HepG2 (cell line): ENCODE results near the gene SYT1. TPM values are rescaled to one million over a fixed set of nuclear protein-coding genes. Genes with fewer than 3 reads are reported as not detected.

Experiments
- ATAC-seq: fragments of 200-7000 bp; cut with Tn5 transposase; 3 replicates; pipeline ENCODE4 v1.9.1; 2020; ENCODE audit warnings: mild to moderate bottlenecking, moderate library complexity
- BruUV-seq: library from RNA; stranded (reverse); fragments of 400-500 nt; replicated peaks from 2 replicates; lab custom pipeline; 2021; lab: Mats Ljungman, UMichigan
- CTCF ChIA-PET: fragments of 300-600 bp; formaldehyde crosslinking; extraction: SDS; loops from one replicate; lab custom pipeline; 2021; ENCODE audit warnings: low total read pairs, inconsistent platforms, low intra/inter-chr PET ratio; lab: Yijun Ruan, JAX
- POLR2A ChIA-PET: fragments of 350-600 bp; sonication (Branson Sonifier 250); formaldehyde crosslinking; loops from one replicate; lab custom pipeline; 2020; ENCODE audit warnings: antibody characterized with exemption, inconsistent platforms; lab: Yijun Ruan, JAX
- DNase-seq: peaks from one replicate; pipeline ENCODE4 v3.0.0-alpha.2; 2015; ENCODE audit warnings: low spot score
- FAIRE-seq: peaks from 3 replicates; lab custom pipeline; 2011; peaks lifted over from hg19 to GRCh38; lab: Jason Lieb, UNC
- H2AFZ ChIP-seq: one replicate; pipeline ENCODE4 v1.6.1; 2011; ENCODE audit warnings: low read length, inconsistent platforms
- H3K27ac ChIP-seq: fragments of 300-600 bp; 3 replicates; pipeline ENCODE4 v1.8.0; 2011; ENCODE audit warnings: mixed run types, mild to moderate bottlenecking, mixed read lengths, low read length, inconsistent platforms; ENCODE audit not compliant: insufficient read depth; ENCODE audit errors: extremely low read length
- H3K27me3 ChIP-seq, 2 experiments: fragments of 200-600 bp in 1 of 2; 2 replicates in 1 of 2; 3 replicates in 1 of 2; pipeline versions ENCODE4 v1.6.0 to v1.8.0; 2011; ENCODE audit warnings: low read length in 2 of 2, mild to moderate bottlenecking in 2 of 2, moderate library complexity in 2 of 2, inconsistent platforms in 1 of 2; ENCODE audit not compliant: insufficient read depth in 2 of 2, control insufficient read depth in 1 of 2
- H3K36me3 ChIP-seq, 2 experiments: fragments of 200-600 bp in 1 of 2; replicated peaks in 1 of 2; 2 replicates in 1 of 2; 3 replicates in 1 of 2; pipeline versions ENCODE4 v1.5.1 to v1.8.0; 2011; ENCODE audit warnings: low read length in 2 of 2, inconsistent platforms in 1 of 2; ENCODE audit not compliant: insufficient read depth in 2 of 2, control insufficient read depth in 1 of 2
- H3K4me1 ChIP-seq: 2 replicates; pipeline ENCODE4 v1.5.1; 2012; ENCODE audit warnings: low read length, inconsistent platforms; ENCODE audit not compliant: insufficient read depth
- H3K4me2 ChIP-seq: 2 replicates; pipeline ENCODE4 v1.6.0; 2011; ENCODE audit warnings: low read depth, low read length, inconsistent platforms
- H3K4me3 ChIP-seq, 3 experiments: fragments of 200-600 bp in 1 of 3; sonication (generic), shearing (Covaris generic) in 1 of 3; replicated peaks in 1 of 3; 2 replicates each; pipeline ENCODE4 v1.5.1; 2011 to 2016; ENCODE audit warnings: low read length in 3 of 3, inconsistent platforms in 2 of 3, low read depth in 2 of 3, mild to moderate bottlenecking in 2 of 3, control low read depth in 1 of 3, mixed read lengths in 1 of 3; ENCODE audit not compliant: insufficient read depth in 1 of 3
- H3K79me2 ChIP-seq: one replicate; pipeline ENCODE4 v1.6.1; 2011; ENCODE audit warnings: low read length, inconsistent platforms; ENCODE audit not compliant: insufficient read depth
- H3K9ac ChIP-seq: 2 replicates; pipeline ENCODE4 v1.6.0; 2011; ENCODE audit warnings: mild to moderate bottlenecking, low read depth, low read length, inconsistent platforms; ENCODE audit not compliant: insufficient read depth
- H3K9me3 ChIP-seq: 2 replicates; pipeline ENCODE4 v1.5.1; 2012; ENCODE audit warnings: mild to moderate bottlenecking, low read length
- H4K20me1 ChIP-seq: 2 replicates; pipeline ENCODE4 v1.6.0; 2011; ENCODE audit warnings: inconsistent platforms, mild to moderate bottlenecking, low read length, moderate library complexity; ENCODE audit not compliant: insufficient read depth
- AHR ChIP-seq: IDR thresholded peaks from 2 replicates; pipeline ENCODE4 v1.6.1; 2018; ENCODE audit warnings: missing genetic modification reagents, missing compliant biosample characterization
- ARNT ChIP-seq: fragments of 450-650 bp; IDR thresholded peaks from 2 replicates; pipeline ENCODE4 v1.6.1; 2017
- HNRNPL ChIP-seq: fragments of 200-400 bp; formaldehyde crosslinking; IDR thresholded peaks from 2 replicates; pipeline ENCODE4 v1.6.1; 2017; ENCODE audit warnings: mild to moderate bottlenecking, low read depth, low read length
- PCBP2 ChIP-seq: fragments of 200-400 bp; formaldehyde crosslinking; optimal IDR thresholded peaks from 2 replicates; pipeline ENCODE3; 2018; ENCODE audit warnings: low read length, low read depth; ENCODE audit not compliant: poor library complexity, severe bottlenecking
- TRIM24 ChIP-seq: sonication (generic); formaldehyde crosslinking; IDR thresholded peaks from 2 replicates; pipeline ENCODE4 v1.8.0; 2022; ENCODE audit warnings: mild to moderate bottlenecking, missing genetic modification reagents
- ZKSCAN5 ChIP-seq: sonication (generic); formaldehyde crosslinking; IDR thresholded peaks from 2 replicates; pipeline ENCODE4 v1.5.1; 2020; ENCODE audit warnings: mild to moderate bottlenecking, missing genetic modification reagents
- ZNF101 ChIP-seq: sonication (generic); formaldehyde crosslinking; IDR thresholded peaks from 2 replicates; pipeline ENCODE4 v1.4.0; 2020; ENCODE audit warnings: mild to moderate bottlenecking, low read depth, missing genetic modification reagents, borderline replicate concordance
- ZNF530 ChIP-seq: sonication (generic); formaldehyde crosslinking; IDR thresholded peaks from 2 replicates; pipeline ENCODE4 v1.5.0; 2020; ENCODE audit warnings: low read depth, mild to moderate bottlenecking, missing genetic modification reagents
- ZNF713 ChIP-seq: sonication (generic); formaldehyde crosslinking; IDR thresholded peaks from 2 replicates; pipeline ENCODE4 v1.4.0; 2020; ENCODE audit warnings: mild to moderate bottlenecking, missing genetic modification reagents
- WGBS: methylation state at CpG from one replicate; pipeline ENCODE4 v1.1.6; 2017; ENCODE audit warnings: low lambda C conversion rate; 5-methylcytosine and 5-hydroxymethylcytosine counted together
- in situ Hi-C: cut with HindIII; loops from 2 replicates; pipeline ENCODE4 v1.10.0; 2017; ENCODE audit warnings: low pct_unique_long_range_greater_than_20kb; ENCODE audit not compliant: extremely low pct_ligation_motif_present
- intact Hi-C: fragments of 100-400 bp; cut with micrococcal nuclease; formaldehyde crosslinking; loops from one replicate; pipeline ENCODE4 v1.10.0; 2022; ENCODE audit not compliant: unreplicated experiment
- polyA plus RNA-seq, 8 experiments: library from polyadenylated mRNA; depleted of rRNA in 3 of 8; stranded (reverse) in 7 of 8; unstranded in 1 of 8; fragments of >200 nt; fragmentation: Illumina TruSeq in 4 of 8; extraction: Trizol in 4 of 8; gene quantifications; 2 replicates each; pipeline versions ENCODE4 v1.2.1 to v1.2.3, GENCODE V29; 2011 to 2016; ENCODE audit warnings: low read depth in 4 of 8, missing spikeins in 1 of 8, mixed read lengths in 1 of 8; ENCODE audit not compliant: insufficient read depth in 1 of 8
- total RNA-seq, 5 experiments: library from RNA; depleted of rRNA; stranded (reverse); fragments of >200 nt; fragmentation: Illumina TruSeq; extraction: Trizol; gene quantifications; 2 replicates each; pipeline ENCODE4 v1.2.3, GENCODE V29; 2016; ENCODE audit warnings: low read depth in 1 of 5
- TF ChIP-seq, protein P1 (sequence below): sonication (generic); formaldehyde crosslinking; IDR thresholded peaks from 2 replicates; pipeline ENCODE4 v1.8.1; 2022; ENCODE audit warnings: mild to moderate bottlenecking, missing genetic modification reagents
- TF ChIP-seq, protein P2 (sequence below): sonication (generic); formaldehyde crosslinking; IDR thresholded peaks from 2 replicates; pipeline ENCODE4 v1.4.0; 2020; ENCODE audit warnings: mild to moderate bottlenecking, low read depth, missing genetic modification reagents
- TF ChIP-seq, protein P3 (sequence below): sonication (generic); formaldehyde crosslinking; conservative IDR thresholded peaks from 2 replicates; pipeline ENCODE4 v1.4.0; 2020; ENCODE audit warnings: missing genetic modification reagents
- TF ChIP-seq, protein P4 (sequence below): IDR thresholded peaks from 2 replicates; pipeline ENCODE4 v1.6.1; 2016; ENCODE audit warnings: missing compliant biosample characterization, missing genetic modification reagents, borderline replicate concordance
- TF ChIP-seq, protein P5 (sequence below): sonication (generic); formaldehyde crosslinking; IDR thresholded peaks from 2 replicates; pipeline ENCODE4 v1.5.0; 2020; ENCODE audit warnings: mild to moderate bottlenecking, missing genetic modification reagents, borderline replicate concordance
- TF ChIP-seq, protein P6 (sequence below): sonication (generic); formaldehyde crosslinking; IDR thresholded peaks from 2 replicates; pipeline ENCODE4 v1.5.0; 2020; ENCODE audit warnings: missing genetic modification reagents

The SYT1 gene
- total and polyA plus RNA-seq, 2 of the 13 experiments (the other 11 are each of a cell fraction or from before 2014, with no cell fraction given) = not detected

DNA sequence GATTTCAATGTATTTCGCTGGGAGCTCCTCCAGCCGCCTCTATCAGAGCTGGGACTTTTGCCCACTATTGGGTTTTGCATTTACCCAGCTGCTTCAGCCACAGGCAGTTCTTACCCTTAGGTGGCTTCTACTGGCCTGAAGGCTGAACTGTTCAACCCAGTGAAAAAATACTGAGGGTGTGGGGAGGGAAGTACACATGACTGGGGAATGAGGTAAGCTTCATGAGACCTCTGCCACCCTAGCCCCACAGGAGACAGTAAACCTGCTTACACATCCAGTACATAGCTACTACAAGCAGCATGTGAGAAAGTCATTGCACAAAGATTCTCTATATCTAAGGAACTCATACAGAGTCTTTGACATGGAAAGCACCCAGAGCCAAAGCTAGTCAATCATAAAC, 411.1 kb downstream of the SYT1 start (continued):
- TF ChIP-seq, protein P1, sequence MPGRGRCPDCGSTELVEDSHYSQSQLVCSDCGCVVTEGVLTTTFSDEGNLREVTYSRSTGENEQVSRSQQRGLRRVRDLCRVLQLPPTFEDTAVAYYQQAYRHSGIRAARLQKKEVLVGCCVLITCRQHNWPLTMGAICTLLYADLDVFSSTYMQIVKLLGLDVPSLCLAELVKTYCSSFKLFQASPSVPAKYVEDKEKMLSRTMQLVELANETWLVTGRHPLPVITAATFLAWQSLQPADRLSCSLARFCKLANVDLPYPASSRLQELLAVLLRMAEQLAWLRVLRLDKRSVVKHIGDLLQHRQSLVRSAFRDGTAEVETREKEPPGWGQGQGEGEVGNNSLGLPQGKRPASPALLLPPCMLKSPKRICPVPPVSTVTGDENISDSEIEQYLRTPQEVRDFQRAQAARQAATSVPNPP = no peak

DNA sequence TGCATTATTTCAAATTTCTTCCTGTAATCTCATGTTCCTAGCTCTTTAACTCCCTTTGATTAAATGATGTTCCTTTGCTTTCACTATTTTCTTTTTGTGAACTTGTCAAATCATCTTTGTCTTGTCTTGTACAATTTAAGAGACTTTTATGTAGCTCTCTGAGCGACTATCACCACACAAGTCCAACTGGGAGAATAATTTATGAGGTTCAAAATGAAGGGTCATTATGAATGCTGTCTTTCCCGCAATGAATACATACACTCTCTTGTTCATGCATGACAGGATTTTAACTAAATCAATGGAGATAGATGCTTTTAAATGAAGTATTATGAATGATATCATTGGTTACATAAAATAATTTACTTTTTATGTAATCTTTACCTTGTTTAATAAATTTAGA, 418.8 kb downstream of the SYT1 start:
- no peak for DNase-seq
- BruUV-seq = no TSS peak
- intact Hi-C loops (no loop called here), in situ Hi-C loops (no loop called here)
- no peak overlapping the region for H3K27ac ChIP-seq
- ChIA-PET POLR2A (no interaction called here), CTCF (no interaction called here)
- ATAC-seq = no peak
- H3K79me2 ChIP-seq = no peaks in the 10 kb centered on the region
- no peak overlapping the region for H2AFZ ChIP-seq
- H4K20me1 ChIP-seq = no peaks in the 10 kb centered on the region
- H3K27me3 ChIP-seq = no peaks in the 10 kb centered on the region
- no peak for FAIRE-seq
- no peak overlapping the region for H3K9ac ChIP-seq
- WGBS = 1% methylated on average over 2 of the region's 2 CpGs
- no peaks in the 10 kb centered on the region for H3K4me1 ChIP-seq
- no peak overlapping the region for H3K4me2 ChIP-seq
- no peaks in the 10 kb centered on the region for H3K36me3 ChIP-seq
- no peak overlapping the region for H3K4me3 ChIP-seq
- no peaks in the 10 kb centered on the region for H3K9me3 ChIP-seq
- TF ChIP-seq, protein P2, sequence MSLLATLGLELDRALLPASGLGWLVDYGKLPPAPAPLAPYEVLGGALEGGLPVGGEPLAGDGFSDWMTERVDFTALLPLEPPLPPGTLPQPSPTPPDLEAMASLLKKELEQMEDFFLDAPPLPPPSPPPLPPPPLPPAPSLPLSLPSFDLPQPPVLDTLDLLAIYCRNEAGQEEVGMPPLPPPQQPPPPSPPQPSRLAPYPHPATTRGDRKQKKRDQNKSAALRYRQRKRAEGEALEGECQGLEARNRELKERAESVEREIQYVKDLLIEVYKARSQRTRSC = no peak
- TF ChIP-seq ZKSCAN5 = no peak
- no peak for TF ChIP-seq ZNF713
- TF ChIP-seq, protein P3, sequence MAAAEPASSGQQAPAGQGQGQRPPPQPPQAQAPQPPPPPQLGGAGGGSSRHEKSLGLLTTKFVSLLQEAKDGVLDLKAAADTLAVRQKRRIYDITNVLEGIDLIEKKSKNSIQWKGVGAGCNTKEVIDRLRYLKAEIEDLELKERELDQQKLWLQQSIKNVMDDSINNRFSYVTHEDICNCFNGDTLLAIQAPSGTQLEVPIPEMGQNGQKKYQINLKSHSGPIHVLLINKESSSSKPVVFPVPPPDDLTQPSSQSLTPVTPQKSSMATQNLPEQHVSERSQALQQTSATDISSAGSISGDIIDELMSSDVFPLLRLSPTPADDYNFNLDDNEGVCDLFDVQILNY = no peak
- no peak for TF ChIP-seq HNRNPL
- TF ChIP-seq AHR = no peak
- TF ChIP-seq, protein P4, sequence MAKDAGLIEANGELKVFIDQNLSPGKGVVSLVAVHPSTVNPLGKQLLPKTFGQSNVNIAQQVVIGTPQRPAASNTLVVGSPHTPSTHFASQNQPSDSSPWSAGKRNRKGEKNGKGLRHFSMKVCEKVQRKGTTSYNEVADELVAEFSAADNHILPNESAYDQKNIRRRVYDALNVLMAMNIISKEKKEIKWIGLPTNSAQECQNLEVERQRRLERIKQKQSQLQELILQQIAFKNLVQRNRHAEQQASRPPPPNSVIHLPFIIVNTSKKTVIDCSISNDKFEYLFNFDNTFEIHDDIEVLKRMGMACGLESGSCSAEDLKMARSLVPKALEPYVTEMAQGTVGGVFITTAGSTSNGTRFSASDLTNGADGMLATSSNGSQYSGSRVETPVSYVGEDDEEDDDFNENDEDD = no peak
- TF ChIP-seq, protein P5, sequence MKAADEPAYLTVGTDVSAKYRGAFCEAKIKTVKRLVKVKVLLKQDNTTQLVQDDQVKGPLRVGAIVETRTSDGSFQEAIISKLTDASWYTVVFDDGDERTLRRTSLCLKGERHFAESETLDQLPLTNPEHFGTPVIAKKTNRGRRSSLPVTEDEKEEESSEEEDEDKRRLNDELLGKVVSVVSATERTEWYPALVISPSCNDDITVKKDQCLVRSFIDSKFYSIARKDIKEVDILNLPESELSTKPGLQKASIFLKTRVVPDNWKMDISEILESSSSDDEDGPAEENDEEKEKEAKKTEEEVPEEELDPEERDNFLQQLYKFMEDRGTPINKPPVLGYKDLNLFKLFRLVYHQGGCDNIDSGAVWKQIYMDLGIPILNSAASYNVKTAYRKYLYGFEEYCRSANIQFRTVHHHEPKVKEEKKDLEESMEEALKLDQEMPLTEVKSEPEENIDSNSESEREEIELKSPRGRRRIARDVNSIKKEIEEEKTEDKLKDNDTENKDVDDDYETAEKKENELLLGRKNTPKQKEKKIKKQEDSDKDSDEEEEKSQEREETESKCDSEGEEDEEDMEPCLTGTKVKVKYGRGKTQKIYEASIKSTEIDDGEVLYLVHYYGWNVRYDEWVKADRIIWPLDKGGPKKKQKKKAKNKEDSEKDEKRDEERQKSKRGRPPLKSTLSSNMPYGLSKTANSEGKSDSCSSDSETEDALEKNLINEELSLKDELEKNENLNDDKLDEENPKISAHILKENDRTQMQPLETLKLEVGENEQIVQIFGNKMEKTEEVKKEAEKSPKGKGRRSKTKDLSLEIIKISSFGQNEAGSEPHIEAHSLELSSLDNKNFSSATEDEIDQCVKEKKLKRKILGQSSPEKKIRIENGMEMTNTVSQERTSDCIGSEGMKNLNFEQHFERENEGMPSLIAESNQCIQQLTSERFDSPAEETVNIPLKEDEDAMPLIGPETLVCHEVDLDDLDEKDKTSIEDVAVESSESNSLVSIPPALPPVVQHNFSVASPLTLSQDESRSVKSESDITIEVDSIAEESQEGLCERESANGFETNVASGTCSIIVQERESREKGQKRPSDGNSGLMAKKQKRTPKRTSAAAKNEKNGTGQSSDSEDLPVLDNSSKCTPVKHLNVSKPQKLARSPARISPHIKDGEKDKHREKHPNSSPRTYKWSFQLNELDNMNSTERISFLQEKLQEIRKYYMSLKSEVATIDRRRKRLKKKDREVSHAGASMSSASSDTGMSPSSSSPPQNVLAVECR (CRISPR knock-in tag) = no peak
- TF ChIP-seq PCBP2 = no peak
- TF ChIP-seq, protein P6, sequence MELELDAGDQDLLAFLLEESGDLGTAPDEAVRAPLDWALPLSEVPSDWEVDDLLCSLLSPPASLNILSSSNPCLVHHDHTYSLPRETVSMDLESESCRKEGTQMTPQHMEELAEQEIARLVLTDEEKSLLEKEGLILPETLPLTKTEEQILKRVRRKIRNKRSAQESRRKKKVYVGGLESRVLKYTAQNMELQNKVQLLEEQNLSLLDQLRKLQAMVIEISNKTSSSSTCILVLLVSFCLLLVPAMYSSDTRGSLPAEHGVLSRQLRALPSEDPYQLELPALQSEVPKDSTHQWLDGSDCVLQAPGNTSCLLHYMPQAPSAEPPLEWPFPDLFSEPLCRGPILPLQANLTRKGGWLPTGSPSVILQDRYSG = no peak
- TF ChIP-seq ARNT = no peak
- no peak for TF ChIP-seq TRIM24 (CRISPR knock-in tag)
- no peak for TF ChIP-seq ZNF101
- no peak for TF ChIP-seq ZNF530 (CRISPR knock-in tag)
